Immature natural killer cell (primary cell): ENCODE measurements around the gene ZCCHC24. TPM values are rescaled to one million over a fixed set of nuclear protein-coding genes. Genes with fewer than 3 reads are reported as not detected.
"Not testable (repeated sequence)": the region's sequence is repeated elsewhere in the genome, so short reads cannot be mapped to it uniquely, and the experiment has no call there.

Experiments
- DNase-seq, 3 donors: peaks; one replicate each; pipeline ENCODE4 v3.0.0; 2022; ENCODE audit warnings: mixed read lengths in 1 of 3
- H3K27ac Mint-ChIP-seq, 6 donors: one replicate each; pipeline ENCODE4 v1.8.0; 2020; ENCODE audit warnings: mixed read lengths in 6 of 6, mild to moderate bottlenecking in 5 of 6, inconsistent platforms in 4 of 6, moderate library complexity in 3 of 6
- H3K27me3 Mint-ChIP-seq, 3 donors: one replicate each; pipeline ENCODE4 v1.8.0; 2020 to 2021; ENCODE audit warnings: low read depth in 3 of 3, mild to moderate bottlenecking in 3 of 3, mixed read lengths in 3 of 3, moderate library complexity in 3 of 3, inconsistent platforms in 1 of 3
- H3K36me3 Mint-ChIP-seq, 3 donors: one replicate each; pipeline ENCODE4 v1.8.0; 2020; ENCODE audit warnings: mixed read lengths in 3 of 3, inconsistent platforms in 2 of 3, mild to moderate bottlenecking in 2 of 3
- H3K4me1 Mint-ChIP-seq, 2 donors: one replicate each; pipeline ENCODE4 v1.8.0; 2020; ENCODE audit warnings: inconsistent platforms in 2 of 2, mild to moderate bottlenecking in 2 of 2, mixed read lengths in 2 of 2, moderate library complexity in 1 of 2
- H3K4me3 Mint-ChIP-seq, 5 donors: one replicate each; pipeline ENCODE4 v1.8.0; 2020; ENCODE audit warnings: mild to moderate bottlenecking in 5 of 5, mixed read lengths in 5 of 5, inconsistent platforms in 3 of 5, moderate library complexity in 3 of 5
- H3K9me3 Mint-ChIP-seq, 6 donors: one replicate each; pipeline ENCODE4 v1.8.0; 2020; ENCODE audit warnings: mild to moderate bottlenecking in 6 of 6, mixed read lengths in 6 of 6, inconsistent platforms in 4 of 6, moderate library complexity in 3 of 6
- polyA plus RNA-seq, 3 donors: library from polyadenylated mRNA; unstranded; fragments of 300-500 nt; fragmentation: Illumina TruSeq; gene quantifications; one replicate each; pipeline ENCODE4 v1.2.3, GENCODE V29; 2021

The ZCCHC24 gene
- polyA plus RNA-seq, 3 donors from 2014 or later, result 1.6 to 2.2 (median 1.7) TPM

- Mint-ChIP-seq H3K27me3 (peaks cover 0 to 15% (median 3%) of the 10 kb centered on the region in 3 donors), H3K27ac (peak overlapping the region in 4 of 6 donors; percentile 41 to 56 (median 42)), H3K4me3 (peak overlapping the region; percentile 53 to 79 (median 61)), H3K4me1 (peaks cover 31 to 32% of the 10 kb centered on the region in 2 donors)
- H3K36me3 Mint-ChIP-seq, DNase-seq, H3K9me3 Mint-ChIP-seq: not testable (repeated sequence)
These were observed 1.8 kb upstream of the ZCCHC24 start for GRCh38 chr10:79447249-79447648.

GRCh38 chr10:79446758-79447084, 1.3 kb upstream of the ZCCHC24 start:
- no peaks in the 10 kb centered on the region for H3K9me3 Mint-ChIP-seq
- peaks cover 31 to 36% of the 10 kb centered on the region in 2 donors for H3K4me1 Mint-ChIP-seq
- peak overlapping the region; percentile 53 to 79 (median 61) for H3K4me3 Mint-ChIP-seq
- H3K27me3 Mint-ChIP-seq, result peaks cover 0 to 15% (median 3%) of the 10 kb centered on the region in 3 donors
- peak overlapping the region in 5 of 6 donors; percentile 4 to 56 (median 41) for H3K27ac Mint-ChIP-seq
- DNase-seq, result no peak
- H3K36me3 Mint-ChIP-seq, result no peaks in the 10 kb centered on the region

GRCh38 chr10:79445977-79446757, 743 bp upstream of the ZCCHC24 start:
- peaks cover 31 to 36% of the 10 kb centered on the region in 2 donors for H3K4me1 Mint-ChIP-seq
- H3K9me3 Mint-ChIP-seq, result no peaks in the 10 kb centered on the region
- peaks cover 0 to 15% (median 3%) of the 10 kb centered on the region in 3 donors for H3K27me3 Mint-ChIP-seq
- no peaks in the 10 kb centered on the region for H3K36me3 Mint-ChIP-seq
- H3K4me3 Mint-ChIP-seq, result peak overlapping the region; percentile 84 to 97 (median 94)
- DNase-seq, result peak in 1 of 3 donors; percentile 14
- peak overlapping the region; percentile 54 to 92 (median 88) for H3K27ac Mint-ChIP-seq

- peak; percentile 50 to 56 (median 53) for DNase-seq
- no peaks in the 10 kb centered on the region for H3K9me3 Mint-ChIP-seq
- H3K36me3 Mint-ChIP-seq, result no peaks in the 10 kb centered on the region
- H3K4me1 Mint-ChIP-seq, result peaks cover 31 to 36% of the 10 kb centered on the region in 2 donors
- H3K27ac Mint-ChIP-seq, result peak overlapping the region; percentile 70 to 93 (median 88)
- H3K27me3 Mint-ChIP-seq, result peaks cover 2 to 13% (median 2%) of the 10 kb centered on the region in 3 donors
- H3K4me3 Mint-ChIP-seq, result peak overlapping the region; percentile 93 to 98 (median 96)
These were observed 965 bp downstream of the ZCCHC24 start for GRCh38 chr10:79444199-79445119.

GRCh38 chr10:79443338-79444198, 1.9 kb downstream of the ZCCHC24 start:
- peak overlapping the region; percentile 93 to 98 (median 96) for H3K4me3 Mint-ChIP-seq
- DNase-seq, result no peak
- peak overlapping the region in 5 of 6 donors; percentile 41 to 93 (median 90) for H3K27ac Mint-ChIP-seq
- no peaks in the 10 kb centered on the region for H3K9me3 Mint-ChIP-seq
- peaks cover 31 to 36% of the 10 kb centered on the region in 2 donors for H3K4me1 Mint-ChIP-seq
- H3K36me3 Mint-ChIP-seq, result peaks cover 0 to 3% (median 0%) of the 10 kb centered on the region in 3 donors
- peaks cover 2 to 13% (median 2%) of the 10 kb centered on the region in 3 donors for H3K27me3 Mint-ChIP-seq

- H3K36me3 Mint-ChIP-seq, result peaks cover 0 to 3% (median 0%) of the 10 kb centered on the region in 3 donors
- no peak overlapping the region for H3K27ac Mint-ChIP-seq
- no peak for DNase-seq
- H3K4me1 Mint-ChIP-seq, result peaks cover 31 to 36% of the 10 kb centered on the region in 2 donors
- H3K9me3 Mint-ChIP-seq, result no peaks in the 10 kb centered on the region
- no peak overlapping the region for H3K4me3 Mint-ChIP-seq
- H3K27me3 Mint-ChIP-seq, result peaks cover 2 to 13% (median 2%) of the 10 kb centered on the region in 3 donors
These were observed 3.0 kb downstream of the ZCCHC24 start for GRCh38 chr10:79442171-79443040.

- Mint-ChIP-seq H3K9me3 (no peaks in the 10 kb centered on the region), H3K4me3 (no peak overlapping the region), H3K27me3 (peaks cover 2 to 12% (median 2%) of the 10 kb centered on the region in 3 donors), H3K4me1 (peaks cover 31% of the 10 kb centered on the region in 2 donors), H3K36me3 (peaks cover 0 to 3% (median 0%) of the 10 kb centered on the region in 3 donors), H3K27ac (no peak overlapping the region)
- DNase-seq, result no peak
These were observed 4.0 kb downstream of the ZCCHC24 start for GRCh38 chr10:79441433-79441832.

GRCh38 chr10:79440281-79440680, 5.1 kb downstream of the ZCCHC24 start:
- Mint-ChIP-seq H3K9me3 (no peaks in the 10 kb centered on the region), H3K27ac (no peak overlapping the region), H3K4me3 (no peak overlapping the region), H3K36me3 (peaks cover 0 to 3% (median 0%) of the 10 kb centered on the region in 3 donors), H3K27me3 (peaks cover 2 to 7% (median 2%) of the 10 kb centered on the region in 3 donors), H3K4me1 (peaks cover 23 to 25% of the 10 kb centered on the region in 2 donors)
- no peak for DNase-seq

GRCh38 chr10:79438699-79439085, 6.7 kb downstream of the ZCCHC24 start:
- H3K4me3 Mint-ChIP-seq, result no peak overlapping the region
- H3K4me1 Mint-ChIP-seq, result peaks cover 13 to 16% of the 10 kb centered on the region in 2 donors
- H3K36me3 Mint-ChIP-seq, result peaks cover 0 to 3% (median 0%) of the 10 kb centered on the region in 3 donors
- H3K9me3 Mint-ChIP-seq, result no peaks in the 10 kb centered on the region
- no peak for DNase-seq
- no peak overlapping the region for H3K27ac Mint-ChIP-seq
- H3K27me3 Mint-ChIP-seq, result peaks cover 0 to 3% (median 2%) of the 10 kb centered on the region in 3 donors

GRCh38 chr10:79438021-79438698, 7.3 kb downstream of the ZCCHC24 start:
- Mint-ChIP-seq H3K36me3 (peaks cover 0 to 3% (median 0%) of the 10 kb centered on the region in 3 donors), H3K4me3 (no peak overlapping the region), H3K27me3 (peaks cover 0 to 2% (median 0%) of the 10 kb centered on the region in 3 donors), H3K9me3 (no peaks in the 10 kb centered on the region), H3K27ac (no peak overlapping the region), H3K4me1 (peaks cover 8 to 11% of the 10 kb centered on the region in 2 donors)
- DNase-seq, result no peak

- no peak for DNase-seq
- Mint-ChIP-seq H3K4me3 (peak overlapping the region in 1 of 5 donors; percentile 15), H3K36me3 (peaks cover 0 to 3% (median 0%) of the 10 kb centered on the region in 3 donors), H3K27ac (peak overlapping the region in 1 of 6 donors; percentile 21), H3K4me1 (peaks cover 0 to 4% of the 10 kb centered on the region in 2 donors), H3K9me3 (no peaks in the 10 kb centered on the region), H3K27me3 (peaks cover 0 to 2% (median 0%) of the 10 kb centered on the region in 3 donors)
These were observed 8.2 kb downstream of the ZCCHC24 start for GRCh38 chr10:79437111-79437814.
